ENCODE results near the gene RPS27A.
A peak's percentile ranks its signal among the peaks of the same experiment; 100 is the strongest.
"Not testable (repeated sequence)": the region's sequence is repeated elsewhere in the genome, so short reads cannot be mapped to it uniquely, and the experiment has no call there.

The RPS27A gene

DNA sequence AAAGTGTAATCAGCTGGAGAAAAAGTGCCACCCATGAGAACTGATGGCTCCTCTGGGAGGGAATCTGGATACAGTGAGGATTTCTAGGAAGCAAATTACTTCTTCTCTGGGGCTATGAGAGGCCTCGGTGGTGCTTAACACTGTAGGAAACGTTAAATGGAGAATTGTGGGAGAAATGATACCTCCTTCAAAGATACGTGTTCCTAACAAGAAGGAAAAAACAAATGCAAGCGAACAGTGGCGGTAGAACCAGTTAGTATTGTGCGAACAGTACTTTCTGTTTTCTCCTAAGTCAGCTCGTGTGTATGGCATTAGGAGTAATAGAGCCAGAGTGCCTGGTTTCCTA, 37.1 kb downstream of the RPS27A start:
- peak overlapping the region; percentile 72 for H3K4me3 ChIP-seq (ENCODE audit: low read depth, low read length)
- TF ChIP-seq, protein P1, sequence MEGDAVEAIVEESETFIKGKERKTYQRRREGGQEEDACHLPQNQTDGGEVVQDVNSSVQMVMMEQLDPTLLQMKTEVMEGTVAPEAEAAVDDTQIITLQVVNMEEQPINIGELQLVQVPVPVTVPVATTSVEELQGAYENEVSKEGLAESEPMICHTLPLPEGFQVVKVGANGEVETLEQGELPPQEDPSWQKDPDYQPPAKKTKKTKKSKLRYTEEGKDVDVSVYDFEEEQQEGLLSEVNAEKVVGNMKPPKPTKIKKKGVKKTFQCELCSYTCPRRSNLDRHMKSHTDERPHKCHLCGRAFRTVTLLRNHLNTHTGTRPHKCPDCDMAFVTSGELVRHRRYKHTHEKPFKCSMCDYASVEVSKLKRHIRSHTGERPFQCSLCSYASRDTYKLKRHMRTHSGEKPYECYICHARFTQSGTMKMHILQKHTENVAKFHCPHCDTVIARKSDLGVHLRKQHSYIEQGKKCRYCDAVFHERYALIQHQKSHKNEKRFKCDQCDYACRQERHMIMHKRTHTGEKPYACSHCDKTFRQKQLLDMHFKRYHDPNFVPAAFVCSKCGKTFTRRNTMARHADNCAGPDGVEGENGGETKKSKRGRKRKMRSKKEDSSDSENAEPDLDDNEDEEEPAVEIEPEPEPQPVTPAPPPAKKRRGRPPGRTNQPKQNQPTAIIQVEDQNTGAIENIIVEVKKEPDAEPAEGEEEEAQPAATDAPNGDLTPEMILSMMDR (IDR thresholded peaks at IDR 0.05; ENCODE audit: insufficient read depth, low read depth, low read length, missing control alignments): no peak
- peak; percentile 21 for DNase-seq (ENCODE audit: low read depth)

DNA sequence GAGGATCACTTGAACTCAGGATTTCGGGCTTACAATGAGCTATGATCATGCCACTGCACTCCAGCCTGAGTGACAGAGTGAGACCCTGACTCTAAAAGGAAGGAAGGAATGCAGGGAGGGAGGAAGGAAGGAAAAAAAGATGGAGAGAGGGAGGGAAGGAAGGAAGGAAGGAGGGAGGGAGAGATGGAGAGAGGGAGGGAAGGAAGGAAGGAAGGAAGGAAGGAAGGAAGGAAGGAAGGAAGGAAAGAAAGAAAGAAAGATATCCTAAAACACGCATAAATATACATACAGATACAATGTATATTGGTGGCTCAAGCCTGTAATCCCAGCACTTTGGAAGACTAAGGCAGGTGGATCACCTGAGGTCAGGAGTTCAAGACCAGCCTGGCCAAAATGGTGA, 41.9 kb downstream of the RPS27A start:
- not testable (repeated sequence) for DNase-seq (ENCODE audit: low read depth); H3K4me3 ChIP-seq (ENCODE audit: low read depth, low read length)

DNA sequence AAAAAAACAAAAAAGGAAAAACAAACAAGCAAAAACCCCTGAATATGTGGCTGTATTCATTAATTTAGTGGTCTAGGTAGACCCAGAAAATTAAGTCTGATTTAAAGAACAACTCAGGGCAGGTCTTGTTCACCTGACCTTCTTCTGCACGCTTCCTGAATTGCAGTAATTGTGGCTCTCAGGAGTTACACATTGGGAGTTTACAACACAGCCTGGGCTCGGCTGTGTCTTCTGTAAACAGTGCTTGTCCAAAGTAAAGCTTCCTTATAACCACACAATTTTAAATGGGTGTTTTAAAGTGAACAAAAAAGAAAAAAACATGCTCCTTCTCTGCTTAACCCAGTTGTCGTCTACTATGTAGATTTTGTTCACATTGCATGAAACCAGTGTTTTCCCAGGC, 44.8 kb downstream of the RPS27A start:
- H3K4me3 ChIP-seq (ENCODE audit: low read depth, low read length): no peak overlapping the region
- DNase-seq (ENCODE audit: low read depth): no peak
- TF ChIP-seq, protein P1 (IDR thresholded peaks at IDR 0.05; ENCODE audit: insufficient read depth, low read depth, low read length, missing control alignments): no peak

DNA sequence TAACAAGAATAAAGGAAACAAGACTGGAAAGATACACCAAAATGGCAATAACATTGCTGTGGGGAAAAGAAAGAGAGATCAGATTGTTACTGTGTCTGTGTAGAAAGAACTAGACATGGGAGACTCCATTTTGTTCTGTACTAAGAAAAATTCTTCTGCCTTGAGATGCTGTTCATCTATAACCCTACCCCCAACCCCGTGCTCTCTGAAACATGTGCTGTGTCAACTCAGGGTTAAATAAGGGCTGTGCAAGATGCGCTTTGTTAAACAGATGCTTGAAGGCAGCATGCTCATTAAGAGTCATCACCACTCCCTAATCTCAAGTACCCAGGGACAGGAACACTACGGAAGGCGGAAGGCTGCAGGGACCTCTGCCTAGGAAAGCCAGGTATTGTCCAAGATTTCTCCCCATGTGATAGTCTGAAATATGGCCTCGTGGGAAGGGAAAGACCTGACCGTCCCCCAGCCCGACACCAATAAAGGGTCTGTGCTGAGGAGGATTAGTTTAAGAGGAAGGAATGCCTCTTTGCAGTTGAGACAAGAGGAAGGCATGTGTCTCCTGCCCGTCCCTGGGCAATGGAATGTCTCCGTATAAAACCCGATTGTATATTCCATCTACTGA, 46.8 kb downstream of the RPS27A start:
- not testable (repeated sequence) for H3K4me3 ChIP-seq (ENCODE audit: low read depth, low read length); DNase-seq (ENCODE audit: low read depth)

DNA sequence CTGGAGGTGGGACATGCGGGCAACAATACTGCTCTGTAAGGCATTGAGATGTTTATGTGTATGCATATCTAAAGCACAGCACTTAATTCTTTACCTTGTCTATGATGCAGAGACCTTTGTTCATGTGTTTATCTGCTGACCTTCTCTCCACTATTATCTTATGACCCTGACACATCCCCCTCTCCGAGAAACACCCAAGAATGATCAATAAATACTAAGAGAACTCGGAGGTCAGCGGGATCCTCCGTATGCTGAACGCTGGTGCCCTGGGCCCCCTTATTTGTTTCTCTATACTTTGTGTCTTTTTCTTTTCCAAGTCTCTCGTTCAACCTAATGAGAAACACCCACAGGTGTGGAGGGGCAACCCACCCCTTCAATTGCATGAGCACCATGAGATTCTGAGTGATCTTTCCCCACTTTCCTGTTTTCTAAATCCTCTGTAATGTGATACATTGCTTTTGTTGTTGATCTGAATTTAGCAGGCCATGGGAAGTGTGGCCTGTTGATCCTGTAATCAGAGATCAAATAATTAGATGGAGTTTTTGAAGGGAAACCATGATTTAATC, 47.5 kb downstream of the RPS27A start:
- not testable (repeated sequence) for DNase-seq (ENCODE audit: low read depth); H3K4me3 ChIP-seq (ENCODE audit: low read depth, low read length)

DNA sequence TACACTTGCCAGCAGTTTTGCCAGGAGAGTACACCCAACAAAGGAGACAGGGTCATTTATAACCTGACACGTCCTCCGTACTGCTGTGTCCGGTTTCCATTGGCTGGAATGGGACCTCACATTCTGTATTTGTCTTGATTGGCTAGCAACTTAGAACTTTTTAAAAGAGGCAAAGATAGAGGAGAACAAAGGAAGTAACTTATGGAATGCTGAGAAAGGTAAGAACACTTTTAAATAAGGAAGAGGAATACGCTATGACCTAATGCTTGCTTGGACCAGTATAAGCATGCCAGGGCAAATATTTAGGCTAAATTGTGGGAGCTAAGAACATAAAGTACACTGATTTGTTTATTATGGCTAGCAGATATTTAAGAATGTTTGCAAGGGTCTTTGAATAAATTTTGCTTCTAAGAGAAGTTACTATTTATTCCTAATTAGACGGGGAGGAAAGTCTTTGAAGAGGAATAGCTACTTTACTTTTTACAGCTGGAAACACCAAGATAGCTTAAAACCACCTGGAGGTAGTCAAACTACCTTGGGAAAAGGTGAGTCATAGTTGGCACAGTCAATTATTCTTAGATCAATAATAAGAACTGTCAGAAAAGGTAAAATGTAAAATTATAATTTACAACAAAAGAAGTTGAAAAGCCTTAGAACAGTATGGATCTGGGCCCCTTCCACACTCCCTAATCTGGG, 48.5 kb downstream of the RPS27A start:
- not testable (repeated sequence) for H3K4me3 ChIP-seq (ENCODE audit: low read depth, low read length); DNase-seq (ENCODE audit: low read depth)

DNA sequence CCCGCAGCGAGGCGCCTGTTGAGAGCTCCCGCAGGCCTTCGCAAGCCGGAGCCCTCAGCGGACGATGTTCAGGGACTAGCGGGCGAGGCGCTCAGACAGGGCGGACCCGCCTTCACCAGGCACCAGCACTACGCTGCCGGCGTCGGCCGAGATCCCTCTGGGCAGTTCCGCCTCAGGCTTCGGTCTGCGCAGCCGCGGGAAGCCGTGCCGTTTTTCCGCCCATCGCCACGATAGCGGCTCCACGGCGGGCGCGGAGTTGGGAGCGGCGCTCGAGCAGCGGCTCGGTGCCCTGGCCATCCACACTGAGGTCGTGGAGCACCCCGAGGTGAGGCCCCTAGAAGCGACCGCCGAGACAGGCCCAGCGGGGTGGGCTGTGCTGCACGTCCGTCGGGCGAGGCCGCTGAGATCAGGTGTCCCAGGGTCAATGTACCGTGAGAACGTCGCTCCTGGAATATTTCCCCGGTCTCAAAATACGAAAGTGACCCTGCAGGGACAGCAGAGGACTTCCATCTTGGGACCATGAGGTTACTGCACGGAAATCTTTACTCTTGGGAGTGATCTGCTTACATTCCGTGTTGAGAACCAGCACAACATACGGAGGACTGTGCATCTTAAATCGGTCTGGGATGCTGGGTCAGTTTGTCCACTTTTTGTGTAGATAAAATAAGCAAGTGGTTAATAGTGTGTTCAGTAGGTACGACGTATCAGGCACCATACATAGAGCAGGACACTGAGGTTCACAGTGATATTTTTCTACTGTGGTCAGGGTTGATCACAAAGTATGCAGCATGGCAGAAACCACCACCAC, 49.8 kb downstream of the RPS27A start:
- peak overlapping the region; percentile 64 for H3K4me3 ChIP-seq (ENCODE audit: low read depth, low read length)
- TF ChIP-seq, protein P1 (IDR thresholded peaks at IDR 0.05; ENCODE audit: insufficient read depth, low read depth, low read length, missing control alignments): no peak
- DNase-seq (ENCODE audit: low read depth): peak; percentile 95

DNA sequence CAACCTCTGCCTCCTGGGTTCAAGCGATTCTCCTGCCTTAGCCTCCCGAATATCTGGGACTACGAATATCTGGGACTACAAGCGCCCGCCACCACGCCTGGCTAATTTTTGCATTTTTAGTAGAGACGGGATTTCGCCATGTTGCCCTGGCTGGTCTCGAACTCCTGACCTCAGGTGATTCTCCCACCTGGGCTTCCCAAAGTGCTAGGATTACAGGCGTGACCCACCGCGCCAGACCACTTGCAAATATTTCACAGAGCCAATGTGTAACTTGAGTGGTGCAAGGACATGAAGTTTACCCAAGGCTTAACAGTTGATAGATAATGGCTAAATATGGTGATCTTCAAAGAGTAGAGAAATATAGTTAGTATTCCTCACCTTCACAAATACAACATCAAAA, 50.6 kb downstream of the RPS27A start:
- peak overlapping the region; percentile 64 for H3K4me3 ChIP-seq (ENCODE audit: low read depth, low read length)
- TF ChIP-seq, protein P1 (IDR thresholded peaks at IDR 0.05; ENCODE audit: insufficient read depth, low read depth, low read length, missing control alignments): no peak
- no peak for DNase-seq (ENCODE audit: low read depth)

All from GM12865 (cell line).